Kidney capillary endothelial cell (primary cell): Measurements from ENCODE around the gene BORCS8.

ENCODE experiments used
- DNase-seq: peaks from one replicate; pipeline ENCODE4 v3.0.0-alpha.2; 2018; ENCODE audit warnings: low spot score

The BORCS8 gene

DNA sequence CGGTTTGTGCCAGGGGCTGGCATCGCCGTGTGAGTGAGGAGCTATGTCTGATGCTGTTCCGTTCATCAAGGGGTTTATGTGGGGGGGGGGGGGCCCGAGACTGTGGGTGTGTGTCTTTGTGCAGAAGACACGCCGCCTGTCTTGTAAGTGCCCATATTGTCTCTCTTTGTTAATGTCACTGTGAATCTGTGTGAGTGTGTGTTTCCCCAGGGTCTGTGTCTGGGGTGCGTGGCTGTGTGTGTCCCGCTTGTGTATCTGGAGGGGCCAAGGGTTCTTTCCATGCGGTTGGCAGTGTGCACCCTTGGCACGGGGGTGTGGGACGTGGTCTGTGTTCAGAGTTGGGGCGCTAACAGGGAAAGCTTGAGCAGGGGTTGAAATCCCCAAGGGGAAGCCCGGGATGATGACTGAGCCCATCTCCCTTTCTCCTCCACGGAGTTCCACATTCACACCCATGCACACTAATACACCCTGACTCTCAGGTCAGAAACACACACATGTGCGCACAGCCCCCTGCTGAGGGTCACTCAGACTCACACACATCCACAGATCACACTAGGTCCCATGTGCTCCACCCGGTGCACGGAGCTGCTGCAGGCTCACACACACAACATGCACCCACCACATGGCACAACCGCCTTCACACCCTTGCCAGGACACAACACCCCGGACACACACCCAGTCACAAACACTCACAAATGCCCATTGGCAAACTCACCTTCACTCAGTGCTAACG, 21.6 kb upstream of the BORCS8 start:
- DNase-seq, result no peak

DNA sequence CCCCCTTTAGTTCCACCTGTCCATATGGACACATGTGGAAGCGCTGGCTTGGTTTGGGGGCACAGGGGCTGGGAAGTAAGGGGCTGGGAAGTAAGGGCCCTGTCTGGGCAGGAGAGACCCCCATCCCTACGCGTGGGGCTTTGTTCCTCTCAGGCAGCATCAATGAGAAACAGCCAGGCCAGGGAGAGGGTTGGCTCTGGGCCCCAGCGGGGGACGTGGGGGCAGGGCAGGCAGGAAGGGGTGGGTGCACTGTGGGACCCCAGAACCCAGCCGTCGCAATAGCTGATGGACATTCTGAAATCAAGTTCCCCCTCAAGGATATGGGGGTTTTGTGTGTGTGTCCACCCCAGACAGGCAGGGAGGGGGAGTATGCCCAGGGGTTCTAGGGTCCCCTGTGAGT, 21.0 kb upstream of the BORCS8 start:
- no peak for DNase-seq

DNA sequence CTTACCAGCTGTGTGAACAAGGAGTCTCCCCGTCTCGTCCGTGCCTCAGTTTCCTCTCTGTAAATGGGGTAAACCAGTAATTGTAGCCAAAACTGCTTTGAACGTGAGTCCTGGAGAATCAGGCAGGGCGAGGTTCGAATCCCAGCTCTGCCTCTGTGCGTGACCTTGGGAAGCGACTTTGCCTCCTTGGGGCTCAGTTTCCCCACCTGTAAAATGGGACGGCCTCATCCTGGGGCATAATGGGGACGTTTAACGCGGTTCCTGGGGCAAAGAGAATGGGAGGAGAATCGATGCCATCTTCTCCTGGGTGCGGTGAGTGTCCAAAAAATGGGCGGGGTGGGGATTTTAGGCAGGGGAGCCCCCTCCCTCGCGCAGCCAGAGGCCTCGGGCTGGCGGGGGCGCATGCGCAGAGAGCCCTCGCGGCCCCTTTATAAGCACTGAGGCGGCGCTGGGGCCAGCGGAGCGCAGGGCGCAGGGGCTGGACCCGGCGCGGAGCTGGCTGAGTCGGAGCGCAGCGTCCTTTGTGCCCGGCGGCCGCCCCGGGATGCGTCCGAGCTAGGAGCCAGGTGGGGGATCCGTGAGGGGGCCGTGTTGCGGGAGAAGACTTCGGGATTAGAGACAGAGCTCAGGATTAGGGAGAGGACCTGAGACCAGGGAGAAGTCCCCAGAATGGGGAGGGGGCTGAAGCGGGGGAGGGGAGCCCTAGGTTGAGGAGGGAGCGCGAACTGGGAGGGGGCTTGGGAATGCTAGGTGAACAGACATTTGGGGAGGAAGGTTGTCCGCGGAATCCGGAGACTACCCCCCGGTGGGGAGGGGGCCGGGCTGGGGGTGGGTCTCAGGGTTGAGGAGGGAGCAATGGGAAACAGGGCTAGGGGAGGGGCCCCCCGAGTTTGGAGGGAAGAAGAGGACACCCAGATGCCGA, 19.8 kb upstream of the BORCS8 start, which contains the start of gene NCAN:
TSS of gene NCAN (plus strand) at position 460 of the 922 bp plus-strand sequence. CDS start 4,996 bp downstream, outside the sequence.
- no peak for DNase-seq

DNA sequence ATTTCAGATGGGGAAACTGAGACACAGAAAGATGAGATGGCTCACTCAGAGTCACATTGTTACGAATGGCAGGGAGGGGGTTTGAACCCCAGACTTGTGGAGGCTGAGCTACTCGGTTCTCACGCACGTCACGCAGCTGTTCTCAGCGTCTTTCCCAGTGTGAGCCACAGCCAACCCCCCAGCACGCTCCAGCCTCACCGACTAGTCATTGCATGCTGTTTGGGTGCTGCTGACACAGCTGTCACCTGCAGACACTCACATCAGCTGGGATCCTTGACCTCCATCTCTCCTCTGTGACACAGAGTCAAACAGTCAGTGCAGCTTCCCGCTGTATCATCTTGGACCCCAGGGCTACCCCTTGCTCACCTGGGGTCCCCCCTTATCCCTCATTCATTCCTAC, 17.4 kb upstream of the BORCS8 start:
- no peak for DNase-seq

DNA sequence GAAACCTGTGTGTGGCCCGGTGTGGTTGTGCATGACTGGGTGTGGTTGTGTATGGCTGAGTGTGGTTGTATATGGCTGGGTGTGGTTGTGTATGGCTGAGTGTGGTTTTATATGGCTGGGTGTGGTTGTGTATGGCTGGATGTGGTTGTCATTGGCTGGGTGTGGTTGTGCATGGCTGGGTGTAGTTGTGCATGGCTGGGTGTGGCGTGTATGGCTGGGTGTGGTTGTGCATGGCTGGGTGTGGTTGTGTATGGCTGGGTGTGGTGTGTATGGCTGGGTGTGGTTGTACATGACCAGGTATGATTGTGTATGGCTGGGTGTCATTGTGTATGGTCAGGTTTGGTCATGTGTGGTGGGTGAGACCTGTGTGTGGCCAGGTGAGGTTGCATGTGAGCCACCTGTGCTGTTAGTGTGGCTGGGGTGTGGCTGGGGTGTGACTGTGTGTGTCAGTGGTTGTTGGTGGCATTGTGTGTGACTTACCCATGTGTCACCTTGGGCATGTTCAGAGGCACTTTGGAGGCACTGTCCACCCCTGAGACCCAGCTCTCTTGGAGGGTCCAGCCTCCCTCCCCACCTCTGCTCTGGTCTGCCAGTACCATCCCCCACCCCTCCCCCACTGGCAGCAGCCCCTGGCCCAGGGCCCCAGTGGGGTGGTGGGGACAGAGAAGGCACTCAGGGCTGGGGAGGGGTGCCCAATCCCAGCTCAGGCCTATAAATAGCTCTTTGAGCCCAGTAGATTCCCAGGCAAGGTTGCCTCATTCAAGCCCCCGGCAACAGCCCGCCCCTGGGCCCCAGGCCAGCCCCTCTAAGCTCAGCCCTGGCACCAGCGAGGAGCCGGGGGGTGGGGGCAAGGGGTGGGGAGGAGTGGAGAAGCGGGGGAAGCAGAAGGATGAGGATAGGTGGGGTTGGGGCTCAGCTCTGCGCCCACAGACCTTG, 16.0 kb upstream of the BORCS8 start:
- DNase-seq, result no peak

DNA sequence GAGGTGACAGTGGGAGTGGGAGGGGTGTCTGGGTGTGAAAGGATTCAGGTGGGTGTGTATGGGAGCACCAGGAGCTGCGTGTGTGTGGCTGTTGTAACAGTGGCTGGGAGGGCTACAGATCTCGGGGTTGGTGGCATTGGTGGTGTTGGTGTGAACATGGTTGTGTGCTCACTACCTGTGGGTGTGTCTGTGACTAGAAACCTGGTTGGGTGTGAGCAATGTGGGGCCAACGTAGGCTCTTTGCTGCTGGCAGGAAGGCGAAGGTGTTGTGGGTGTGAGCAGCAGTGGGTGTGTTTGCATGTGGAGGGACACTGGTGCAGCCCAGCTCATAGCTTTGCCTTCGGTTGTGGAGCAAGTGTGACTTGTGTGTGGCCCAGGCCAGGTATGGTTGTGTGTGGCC, 15.0 kb upstream of the BORCS8 start:
- DNase-seq, result no peak

DNA sequence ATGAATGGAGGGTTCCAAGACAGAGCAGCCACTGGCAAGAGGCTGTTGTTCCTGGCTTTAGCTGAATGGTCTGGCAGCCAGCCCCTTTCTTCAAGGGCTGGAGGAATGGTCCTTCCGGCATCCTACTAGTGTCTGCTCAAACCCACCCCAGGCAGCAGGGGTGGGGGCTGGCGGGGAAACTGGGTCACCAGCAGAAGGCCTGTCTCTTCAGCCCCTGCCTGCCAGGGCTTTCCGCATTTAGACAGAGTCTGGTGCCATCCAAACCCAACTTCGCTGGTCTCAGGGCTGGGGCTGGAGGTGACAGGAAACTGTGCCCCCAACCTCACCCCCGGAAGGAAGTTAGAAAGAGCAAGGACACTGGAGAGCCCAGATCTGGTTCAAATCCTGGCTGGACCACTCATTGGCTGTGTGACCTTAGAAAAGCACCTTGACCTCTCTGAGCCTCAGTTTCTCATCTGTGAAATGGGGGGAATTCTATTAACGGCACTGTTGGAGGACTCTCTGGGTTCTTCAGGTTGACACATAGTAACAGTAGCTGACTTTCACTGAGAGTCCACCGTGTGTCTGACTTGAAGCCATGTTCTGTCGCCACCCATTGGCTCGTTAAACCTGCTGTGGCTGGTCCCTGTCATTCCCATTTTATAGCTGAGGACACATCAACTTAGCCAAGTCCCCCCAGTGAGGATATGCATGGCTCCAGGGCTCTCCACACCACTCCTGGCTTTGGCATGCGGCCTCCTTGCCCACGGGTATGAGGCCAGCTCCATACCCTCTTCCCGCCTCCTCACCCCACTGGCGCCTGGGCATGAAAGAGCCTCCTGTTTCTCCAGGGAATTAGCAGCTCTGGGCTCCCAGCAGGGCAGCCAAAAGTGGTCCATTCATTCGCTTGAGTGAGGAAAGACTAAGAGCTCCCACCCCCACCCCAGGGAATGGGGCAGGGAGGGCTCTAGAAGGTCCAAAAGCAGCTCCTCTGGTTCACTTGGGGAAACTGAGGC, 13.8 kb upstream of the BORCS8 start:
- DNase-seq, result no peak

DNA sequence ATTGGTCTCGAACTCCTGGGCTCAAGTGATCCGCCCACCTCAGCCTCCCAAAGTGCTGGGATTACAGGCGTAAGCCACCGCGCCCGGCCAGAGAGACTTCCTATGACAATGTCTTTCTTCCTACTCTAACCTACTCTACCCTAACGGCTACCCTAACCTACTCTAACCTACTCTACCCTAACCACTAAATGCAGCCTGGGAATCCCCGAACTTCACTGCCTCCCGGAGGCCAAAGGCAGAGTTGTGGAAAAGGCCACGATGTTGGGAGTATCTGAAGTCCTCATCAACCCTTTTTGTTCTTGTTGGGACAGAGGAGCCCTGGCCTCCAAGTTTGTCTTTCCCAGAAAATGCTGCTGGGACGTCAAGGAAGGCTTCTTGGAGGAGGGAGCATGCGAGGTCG, 12.2 kb upstream of the BORCS8 start:
- DNase-seq, result no peak

DNA sequence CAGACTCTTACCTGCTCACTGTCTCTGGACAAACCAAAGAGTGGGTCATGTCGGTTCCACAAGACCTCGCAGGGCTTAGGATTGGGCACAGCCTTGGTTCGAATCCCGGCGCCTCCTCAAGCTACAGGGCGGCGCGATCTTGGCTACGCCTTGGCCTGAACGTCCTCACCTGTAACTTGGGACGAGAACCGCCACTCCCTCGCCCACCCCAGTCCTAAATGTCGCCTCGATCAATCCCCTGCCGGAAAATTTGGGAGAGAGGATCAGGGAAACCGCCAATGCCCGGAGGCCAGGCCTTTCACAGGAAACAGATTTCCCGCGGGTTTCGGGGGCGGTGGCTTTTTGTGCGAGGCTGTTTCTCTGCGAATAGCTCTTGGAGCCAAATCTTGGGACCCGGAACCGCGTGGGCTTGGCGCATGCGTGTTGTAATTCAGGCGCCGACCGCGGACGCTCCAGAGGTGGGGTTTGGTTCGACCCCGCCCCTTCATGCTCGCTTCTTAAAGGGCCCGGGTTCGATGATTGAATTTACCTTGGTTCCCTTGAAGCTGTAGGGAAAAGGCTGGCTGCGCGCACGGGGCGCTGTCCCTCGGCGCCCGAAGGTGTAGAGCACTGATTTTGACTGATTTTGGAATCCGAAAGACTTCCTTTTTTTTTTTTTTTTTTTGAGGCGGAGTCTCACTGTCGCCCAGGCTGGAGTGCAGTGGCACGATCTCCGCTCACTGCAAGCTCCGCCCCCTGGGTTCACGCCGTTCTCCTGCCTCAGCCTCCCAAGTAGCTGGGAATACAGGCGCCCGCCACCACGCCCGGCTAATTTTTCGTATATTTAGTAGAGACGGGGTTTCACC, 11.3 kb upstream of the BORCS8 start, which contains the start of gene NR2C2AP:
TSS of gene NR2C2AP (minus strand) at position 403 of the 845 bp plus-strand sequence. CDS start at position 49, 354 bp downstream.
- DNase-seq, result peak; percentile 84

DNA sequence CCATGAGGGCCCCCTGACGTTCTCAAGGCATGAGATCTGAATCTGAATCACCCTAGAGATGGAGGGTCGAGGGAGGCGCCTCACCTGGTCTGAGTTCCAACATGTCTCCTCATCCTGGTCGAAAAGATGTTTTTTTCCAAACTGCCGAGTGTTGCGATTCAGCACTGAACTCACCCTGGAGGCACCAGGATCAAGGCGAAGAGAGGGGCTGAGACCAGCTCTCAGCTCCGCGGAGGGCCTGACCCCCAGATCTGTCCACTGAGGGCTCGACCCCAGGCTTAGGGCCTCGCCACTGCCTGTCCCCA, 10.7 kb upstream of the BORCS8 start:
- no peak for DNase-seq

DNA sequence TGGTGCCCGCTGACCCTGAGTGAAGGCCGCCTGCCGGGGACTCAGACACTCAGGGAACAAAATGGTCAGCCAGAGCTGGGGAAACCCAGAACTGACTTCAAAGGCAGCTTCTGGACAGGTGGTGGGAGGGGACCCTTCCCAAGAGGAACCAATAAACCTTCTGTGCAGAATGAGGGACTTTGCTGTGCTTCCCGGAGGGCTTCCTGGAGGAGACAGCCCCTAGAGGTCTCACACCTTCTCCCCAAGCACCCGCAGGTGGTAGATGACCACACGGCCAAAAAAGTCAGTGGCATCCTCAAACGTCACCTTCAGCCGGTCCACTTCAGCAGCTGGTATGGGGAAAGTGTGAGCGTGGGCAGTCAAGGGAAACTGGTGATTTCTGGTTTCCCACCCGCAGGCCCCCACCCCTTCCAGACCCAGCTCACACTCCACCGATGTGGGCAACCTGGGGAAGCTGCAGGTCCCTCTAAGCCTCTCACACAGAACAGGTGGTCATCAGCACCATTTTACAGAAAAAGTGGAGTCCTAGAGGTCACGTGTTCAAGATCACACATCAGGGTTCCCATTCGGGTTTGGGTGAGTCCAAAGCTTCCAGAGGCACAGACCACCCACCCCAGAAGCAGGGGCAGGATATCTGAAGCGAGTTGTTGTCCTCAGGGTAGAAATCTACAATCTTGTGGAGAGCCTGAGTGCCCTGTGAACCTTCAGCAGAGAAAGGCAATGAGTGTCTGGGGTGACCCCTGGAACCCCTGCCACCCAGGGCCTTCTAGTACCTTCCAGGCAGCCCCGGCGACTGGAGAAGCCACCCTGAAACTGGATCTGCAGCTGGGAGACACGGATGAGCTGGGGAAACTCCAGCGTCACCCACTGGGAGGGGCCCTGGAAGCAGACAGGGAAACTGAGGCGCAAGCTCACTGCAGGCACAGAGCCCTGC, 10.0 kb upstream of the BORCS8 start:
- no peak for DNase-seq

DNA sequence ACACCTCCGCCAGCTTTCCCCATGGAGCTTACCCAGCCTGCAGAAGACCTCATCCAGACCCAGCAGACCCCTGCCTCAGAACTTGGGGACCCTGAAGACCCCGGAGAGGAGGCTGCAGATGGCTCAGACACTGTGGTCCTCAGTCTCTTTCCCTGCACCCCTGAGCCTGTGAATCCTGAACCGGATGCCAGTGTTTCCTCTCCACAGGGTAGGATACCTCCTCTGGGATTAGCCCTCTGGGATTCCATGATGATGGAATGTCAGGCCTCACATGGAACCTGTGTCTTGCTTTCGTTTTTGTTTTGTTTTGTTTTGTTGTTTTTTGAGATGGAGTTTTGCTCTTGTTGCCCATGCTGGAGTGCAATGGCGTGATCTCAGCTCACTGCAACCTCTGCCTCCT, 2.0 kb upstream of the BORCS8 start:
- DNase-seq, result peak; percentile 48

DNA sequence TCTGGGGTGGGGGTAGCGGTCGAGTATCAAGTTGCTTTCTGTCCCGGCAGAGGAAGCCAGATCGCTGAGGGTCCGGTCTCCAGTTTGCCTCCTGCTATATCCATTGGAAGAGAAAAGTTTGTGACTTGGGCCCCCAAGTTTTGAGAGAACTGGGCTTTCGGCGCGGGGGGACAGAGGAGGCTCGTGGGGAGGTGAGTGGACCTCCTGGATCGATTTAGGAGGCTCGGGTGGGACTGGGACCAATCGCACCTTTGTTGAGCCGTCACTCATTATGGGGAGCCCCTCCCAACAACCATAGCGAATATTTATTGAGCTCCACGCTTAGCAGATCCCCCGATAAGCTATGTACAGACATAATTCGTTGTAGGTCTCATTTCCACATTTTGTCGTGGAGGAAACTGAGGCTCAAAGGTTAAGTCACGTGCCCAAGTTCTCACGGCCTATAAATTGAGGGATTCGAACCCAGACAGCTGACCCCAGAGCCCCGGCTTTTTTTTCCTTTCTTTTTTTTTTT, 1.0 kb upstream of the BORCS8 start:
- DNase-seq, result no peak

DNA sequence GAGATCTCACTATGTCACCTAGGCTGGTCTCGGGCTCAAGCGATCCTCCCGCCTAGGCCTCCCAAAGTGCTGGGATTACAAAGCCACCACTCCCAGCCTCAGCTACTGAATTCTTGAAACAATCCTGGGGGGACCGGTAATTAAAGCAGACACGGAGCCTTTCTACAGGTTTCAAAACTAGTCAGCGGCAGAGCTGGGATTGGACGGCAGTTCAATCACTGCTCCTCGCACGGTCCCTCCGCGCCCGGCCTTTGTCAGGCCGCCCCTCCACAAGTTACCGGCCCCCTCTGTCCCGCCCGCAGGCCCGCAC, 229 bp downstream of the BORCS8 start:
- no peak for DNase-seq

DNA sequence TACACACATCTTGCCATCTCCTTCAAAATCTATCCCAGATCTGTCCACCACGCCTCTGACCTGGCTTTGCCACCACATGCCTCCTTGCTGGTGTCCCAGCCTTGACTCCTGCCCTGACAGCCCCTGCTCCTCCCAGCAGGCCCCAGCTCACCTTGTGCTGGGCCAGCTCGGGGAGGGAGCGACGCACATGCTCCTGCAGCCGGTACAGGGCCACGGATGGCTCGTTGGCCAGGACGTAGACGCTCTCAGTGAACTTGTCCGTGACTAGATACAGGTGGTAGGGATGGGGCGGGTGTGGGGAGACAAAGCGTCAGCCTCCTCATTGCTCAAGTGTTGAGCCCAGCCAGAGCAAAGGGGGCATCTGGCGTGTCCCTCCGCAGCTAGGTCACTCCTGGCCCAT, 5.2 kb downstream of the BORCS8 start:
- no peak for DNase-seq

DNA sequence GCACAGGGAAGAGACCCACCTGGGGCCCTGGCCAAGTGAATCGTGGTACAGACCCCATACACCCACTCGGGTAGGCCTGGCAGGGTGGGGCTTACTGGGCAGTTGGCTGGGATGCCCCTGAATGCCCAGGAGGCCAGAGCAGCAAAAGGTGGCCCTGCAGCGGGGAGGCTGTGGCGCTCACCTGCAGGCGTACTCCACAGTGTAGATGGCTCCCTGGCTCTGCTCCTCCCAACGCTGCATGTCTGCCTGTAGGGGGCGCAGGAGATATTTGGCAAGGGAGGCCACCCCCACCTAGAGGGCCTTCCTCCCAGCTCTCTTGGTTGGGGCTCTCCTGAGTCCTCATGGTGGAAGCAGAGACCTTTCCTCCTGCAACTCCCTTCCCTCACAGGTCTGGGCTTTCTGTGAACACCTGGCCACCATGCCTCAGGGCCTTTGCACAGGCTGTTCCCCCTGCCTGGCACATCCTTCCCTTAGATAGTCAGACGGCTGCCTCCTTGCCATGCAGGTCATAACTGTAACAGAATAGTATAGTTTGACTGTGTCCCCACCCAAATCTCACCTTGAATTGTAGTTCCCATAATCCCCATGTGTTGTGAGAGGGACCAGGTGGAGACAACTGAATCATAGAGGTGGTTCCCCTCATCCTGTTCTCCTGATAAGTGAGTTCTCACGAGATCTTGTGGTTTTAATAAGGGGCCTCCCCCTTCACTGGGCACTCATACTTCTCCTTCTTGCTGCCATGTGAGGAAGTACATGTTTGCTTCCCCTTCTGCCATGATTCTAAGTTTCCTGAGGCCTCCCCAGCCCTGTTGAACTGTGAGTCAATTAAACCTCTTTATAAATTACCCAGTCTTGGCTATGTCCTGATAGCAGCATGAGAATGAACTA, 5.9 kb downstream of the BORCS8 start:
- DNase-seq, result no peak

DNA sequence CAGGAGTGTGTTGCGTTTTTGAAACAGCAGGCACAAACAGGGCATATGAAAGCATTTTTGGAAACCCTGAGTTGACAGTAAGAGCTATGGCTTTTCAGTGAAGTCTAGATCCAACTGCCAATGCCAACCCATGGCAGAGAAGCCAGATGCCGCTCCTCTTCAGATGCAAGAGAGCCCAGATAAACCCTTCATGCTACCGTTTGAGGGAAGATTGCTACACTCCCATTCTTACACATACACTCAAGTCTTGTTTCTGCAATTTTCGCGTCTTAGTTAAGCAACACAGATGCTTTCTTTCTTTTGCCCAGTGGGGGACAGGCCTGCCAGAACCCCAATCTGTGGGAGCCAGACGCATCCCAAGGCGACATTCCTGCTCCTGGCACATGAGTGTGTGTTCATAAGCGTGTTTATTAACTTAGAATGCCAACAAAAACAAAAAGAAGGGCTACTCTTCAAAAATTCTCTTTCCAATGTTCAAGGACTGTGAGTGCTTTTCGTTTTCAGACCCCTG, 10.4 kb downstream of the BORCS8 start:
- DNase-seq, result no peak
